Loucy (cell line): ENCODE results near the gene C2orf68.
"Not testable (repeated sequence)": the region's sequence is repeated elsewhere in the genome, so short reads cannot be mapped to it uniquely, and the experiment has no call there.

Experiments used
- H2AFZ ChIP-seq: fragments of 200-600 bp; sonication (generic); 2 replicates; pipeline ENCODE4 v1.6.0; 2016; ENCODE audit warnings: antibody characterized with exemption, mild to moderate bottlenecking, low read length, moderate library complexity
- H3F3A ChIP-seq: fragments of 200-600 bp; 2 replicates; pipeline ENCODE4 v1.6.0; 2016; ENCODE audit warnings: antibody characterized with exemption, low read depth, mild to moderate bottlenecking
- H3K27me3 ChIP-seq: fragments of 200-600 bp; sonication (generic); 2 replicates; pipeline ENCODE4 v1.6.1; 2014; ENCODE audit warnings: low read length, mild to moderate bottlenecking; ENCODE audit not compliant: insufficient read depth, poor library complexity, severe bottlenecking
- H3K36me3 ChIP-seq: fragments of 200-600 bp; sonication (generic); 2 replicates; pipeline ENCODE4 v1.6.1; 2016; ENCODE audit warnings: low read length; ENCODE audit not compliant: insufficient read depth
- H3K4me1 ChIP-seq: fragments of 200-600 bp; sonication (generic); 2 replicates; pipeline ENCODE4 v1.5.1; 2014; ENCODE audit warnings: low read length, mild to moderate bottlenecking; ENCODE audit not compliant: insufficient read depth, poor library complexity, severe bottlenecking
- H3K4me2 ChIP-seq: fragments of 200-600 bp; sonication (generic); 2 replicates; pipeline ENCODE4 v1.6.0; 2014; ENCODE audit warnings: antibody characterized with exemption, low read length, low read depth, mild to moderate bottlenecking; ENCODE audit not compliant: poor library complexity, severe bottlenecking
- H3K4me3 ChIP-seq: fragments of 200-600 bp; sonication (generic); 2 replicates; pipeline ENCODE4 v1.5.1; 2014; ENCODE audit warnings: low read length, mild to moderate bottlenecking, mixed read lengths; ENCODE audit not compliant: poor library complexity, severe bottlenecking
- H3K79me2 ChIP-seq: fragments of 200-600 bp; sonication (generic); 2 replicates; pipeline ENCODE4 v1.6.1; 2014; ENCODE audit warnings: low read length; ENCODE audit not compliant: insufficient read depth
- H3K9ac ChIP-seq: fragments of 200-600 bp; sonication (generic); 2 replicates; pipeline ENCODE4 v1.6.0; 2014; ENCODE audit warnings: mild to moderate bottlenecking, low read depth, low read length, moderate library complexity; ENCODE audit not compliant: poor library complexity, severe bottlenecking
- H3K9me2 ChIP-seq: fragments of 200-600 bp; sonication (generic); replicated peaks from 2 replicates; pipeline ENCODE4 v1.6.1; 2016; ENCODE audit warnings: low read depth, low read length, mixed read lengths
- H3K9me3 ChIP-seq: fragments of 200-600 bp; sonication (generic); 2 replicates; pipeline ENCODE4 v1.6.1; 2014; ENCODE audit warnings: mild to moderate bottlenecking, antibody characterized with exemption, low read length, low read depth; ENCODE audit not compliant: insufficient read depth
- H4K20me1 ChIP-seq: fragments of 200-600 bp; sonication (generic); 2 replicates; pipeline ENCODE4 v1.6.0; 2014; ENCODE audit warnings: antibody characterized with exemption, low read length, mild to moderate bottlenecking; ENCODE audit not compliant: insufficient read depth, poor library complexity, severe bottlenecking
- EZH2phosphoT487 ChIP-seq: fragments of 200-600 bp; IDR thresholded peaks from 2 replicates; pipeline ENCODE4 v1.6.1; 2018; ENCODE audit warnings: antibody characterized with exemption, mild to moderate bottlenecking, moderate library complexity, borderline replicate concordance
- TF ChIP-seq, protein P1 (sequence below): fragments of 200-600 bp; sonication (generic); conservative IDR thresholded peaks from 2 replicates; pipeline ENCODE4 v1.5.1; 2014; ENCODE audit warnings: mild to moderate bottlenecking, antibody characterized with exemption, low read length

C2orf68 gene

DNA sequence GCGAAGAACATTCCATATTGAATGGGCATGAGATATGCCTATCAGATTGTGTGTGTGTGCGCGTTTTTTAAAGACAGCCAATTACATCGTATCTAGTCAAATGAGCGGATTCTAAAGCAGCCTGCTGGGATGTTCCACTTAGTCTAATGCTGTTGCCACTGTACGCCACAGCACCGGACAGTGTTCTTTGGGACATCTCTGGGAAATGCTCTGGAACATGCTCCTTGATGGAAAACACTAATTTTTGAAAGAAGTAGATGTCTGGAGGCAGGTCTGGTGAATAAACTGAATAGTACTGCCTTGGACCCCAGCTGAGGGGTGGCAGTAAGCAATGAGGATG is 5.8 kb downstream of the C2orf68 start:
- H4K20me1 ChIP-seq: peaks cover 5% of the 10 kb centered on the region
- peaks cover 17% of the 10 kb centered on the region for H3K79me2 ChIP-seq
- TF ChIP-seq, protein P1, sequence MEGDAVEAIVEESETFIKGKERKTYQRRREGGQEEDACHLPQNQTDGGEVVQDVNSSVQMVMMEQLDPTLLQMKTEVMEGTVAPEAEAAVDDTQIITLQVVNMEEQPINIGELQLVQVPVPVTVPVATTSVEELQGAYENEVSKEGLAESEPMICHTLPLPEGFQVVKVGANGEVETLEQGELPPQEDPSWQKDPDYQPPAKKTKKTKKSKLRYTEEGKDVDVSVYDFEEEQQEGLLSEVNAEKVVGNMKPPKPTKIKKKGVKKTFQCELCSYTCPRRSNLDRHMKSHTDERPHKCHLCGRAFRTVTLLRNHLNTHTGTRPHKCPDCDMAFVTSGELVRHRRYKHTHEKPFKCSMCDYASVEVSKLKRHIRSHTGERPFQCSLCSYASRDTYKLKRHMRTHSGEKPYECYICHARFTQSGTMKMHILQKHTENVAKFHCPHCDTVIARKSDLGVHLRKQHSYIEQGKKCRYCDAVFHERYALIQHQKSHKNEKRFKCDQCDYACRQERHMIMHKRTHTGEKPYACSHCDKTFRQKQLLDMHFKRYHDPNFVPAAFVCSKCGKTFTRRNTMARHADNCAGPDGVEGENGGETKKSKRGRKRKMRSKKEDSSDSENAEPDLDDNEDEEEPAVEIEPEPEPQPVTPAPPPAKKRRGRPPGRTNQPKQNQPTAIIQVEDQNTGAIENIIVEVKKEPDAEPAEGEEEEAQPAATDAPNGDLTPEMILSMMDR: no peak
- no peak for TF ChIP-seq EZH2phosphoT487
- H3K27me3 ChIP-seq: no peaks in the 10 kb centered on the region
- H3K4me2 ChIP-seq: no peak overlapping the region
- no peaks in the 10 kb centered on the region for H3K9me2 ChIP-seq
- peaks cover 4% of the 10 kb centered on the region; the same call in 1 of the 2 replicates for H3F3A ChIP-seq
- H3K4me3 ChIP-seq: no peak overlapping the region
- peaks cover 15% of the 10 kb centered on the region; the same call in 1 of the 2 replicates for H3K36me3 ChIP-seq
- H3K9me3 ChIP-seq: no peaks in the 10 kb centered on the region
- no peak overlapping the region for H2AFZ ChIP-seq
- H3K9ac ChIP-seq: no peak overlapping the region
- peaks cover 15% of the 10 kb centered on the region for H3K4me1 ChIP-seq

DNA sequence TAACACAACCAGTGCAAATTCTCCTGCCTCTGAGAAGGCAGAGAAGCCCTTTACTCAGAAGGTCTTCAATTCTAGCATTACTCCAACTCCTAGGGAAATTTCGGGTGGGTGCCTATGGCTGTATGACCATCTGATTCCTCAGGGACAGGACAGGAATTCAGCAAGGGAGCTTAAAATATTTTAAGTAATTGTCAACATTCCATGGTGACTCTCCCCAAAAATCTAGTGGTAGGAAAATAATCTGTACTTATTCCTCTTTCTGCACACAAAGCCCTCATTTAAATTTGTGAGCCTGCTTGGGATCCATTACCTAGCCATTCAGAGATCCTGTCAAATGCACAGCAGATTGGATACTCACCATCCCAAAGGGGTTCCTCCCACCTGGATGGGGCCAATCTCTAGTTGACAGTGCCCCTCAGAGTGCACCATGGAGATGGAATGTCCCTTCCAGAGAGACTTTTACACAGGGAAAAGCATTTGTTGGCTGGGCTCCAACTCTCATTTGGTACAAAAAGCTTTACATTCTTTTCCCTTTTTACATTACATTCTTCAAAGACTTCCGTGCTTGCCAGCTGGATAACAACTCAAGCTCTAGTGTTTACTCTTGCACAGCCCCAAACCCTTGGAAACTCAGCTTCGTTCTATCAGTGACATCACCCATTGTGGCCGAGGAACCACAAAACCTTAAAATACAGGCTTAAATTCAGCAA is 6.3 kb downstream of the C2orf68 start:
- no peak overlapping the region for H3K4me2 ChIP-seq
- peaks cover 13% of the 10 kb centered on the region for H3K79me2 ChIP-seq
- H2AFZ ChIP-seq: no peak overlapping the region
- H3K9me3 ChIP-seq: no peaks in the 10 kb centered on the region
- peaks cover 15% of the 10 kb centered on the region; the same call in 1 of the 2 replicates for H3K36me3 ChIP-seq
- no peaks in the 10 kb centered on the region for H3K27me3 ChIP-seq
- H3F3A ChIP-seq: peaks cover 4% of the 10 kb centered on the region; the same call in 1 of the 2 replicates
- no peaks in the 10 kb centered on the region for H3K9me2 ChIP-seq
- TF ChIP-seq EZH2phosphoT487: no peak
- TF ChIP-seq, protein P1: no peak
- H4K20me1 ChIP-seq: peaks cover 3% of the 10 kb centered on the region
- H3K4me1 ChIP-seq: peaks cover 14% of the 10 kb centered on the region
- no peak overlapping the region for H3K4me3 ChIP-seq
- H3K9ac ChIP-seq: no peak overlapping the region

DNA sequence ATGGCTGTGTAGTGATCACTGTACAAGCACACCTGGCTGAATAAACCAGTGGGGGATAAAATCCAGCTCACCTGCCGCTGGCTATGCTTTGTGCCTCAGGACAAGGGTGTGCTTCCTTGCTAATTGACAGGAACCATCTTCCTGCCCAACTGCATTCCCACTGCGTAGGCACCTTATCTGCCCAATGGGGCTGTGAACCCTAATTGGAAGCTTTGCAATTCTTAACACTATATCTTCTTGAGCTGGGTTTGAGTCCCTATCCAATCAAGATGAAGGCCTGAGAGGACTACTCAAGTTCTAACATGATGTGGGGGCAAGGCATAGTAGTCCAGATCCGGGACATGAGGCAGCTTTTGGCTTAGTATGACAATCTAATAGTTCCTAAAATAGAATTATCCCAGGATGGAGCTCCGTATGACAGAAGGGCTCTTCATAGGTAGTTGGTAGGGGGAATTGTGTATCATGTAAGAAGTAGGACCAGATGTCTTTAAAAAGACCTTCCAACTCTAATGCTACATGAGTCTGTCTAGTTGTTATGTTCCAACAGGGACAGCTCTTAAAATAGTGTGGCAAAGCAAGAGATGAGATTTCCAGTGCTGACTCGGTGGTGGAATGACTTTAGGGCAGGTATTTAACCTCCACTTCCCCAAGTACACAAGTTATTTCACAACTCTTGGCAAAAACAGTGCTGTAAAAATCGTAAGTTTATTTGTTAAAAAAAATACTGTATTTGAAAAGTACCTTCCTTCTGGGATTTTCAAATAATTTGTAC is 7.1 kb downstream of the C2orf68 start:
- H3K4me3 ChIP-seq: no peak overlapping the region
- H3K9ac ChIP-seq: no peak overlapping the region
- no peaks in the 10 kb centered on the region for H3K27me3 ChIP-seq
- peaks cover 3% of the 10 kb centered on the region for H4K20me1 ChIP-seq
- H3K4me1 ChIP-seq: peaks cover 8% of the 10 kb centered on the region
- no peak overlapping the region for H2AFZ ChIP-seq
- TF ChIP-seq EZH2phosphoT487: no peak
- TF ChIP-seq, protein P1: no peak
- no peak overlapping the region for H3K4me2 ChIP-seq
- peaks cover 15% of the 10 kb centered on the region; the same call in 1 of the 2 replicates for H3K36me3 ChIP-seq
- H3K79me2 ChIP-seq: peaks cover 7% of the 10 kb centered on the region; the same call in 1 of the 2 replicates
- peaks cover 4% of the 10 kb centered on the region; the same call in 1 of the 2 replicates for H3F3A ChIP-seq
- H3K9me2 ChIP-seq: no peaks in the 10 kb centered on the region
- H3K9me3 ChIP-seq: no peaks in the 10 kb centered on the region

DNA sequence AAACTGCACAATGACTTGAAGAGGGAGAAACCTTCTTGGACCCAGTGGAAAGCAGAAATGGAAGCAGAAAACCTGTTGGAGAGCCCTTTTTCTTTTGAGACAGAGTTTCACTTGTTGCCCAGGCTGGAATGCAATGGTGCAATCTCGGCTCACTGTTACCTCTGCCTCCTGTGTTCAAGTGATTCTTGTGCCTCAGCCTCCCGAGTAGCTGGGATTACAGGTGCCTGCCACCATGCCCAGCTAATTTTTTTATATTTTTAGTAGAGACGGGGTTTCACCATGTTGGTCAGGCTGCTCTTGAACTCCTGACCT is 7.8 kb downstream of the C2orf68 start:
- not testable (repeated sequence) for H3K9me2 ChIP-seq, H3K79me2 ChIP-seq, H3K4me2 ChIP-seq, H3K9me3 ChIP-seq, H3K27me3 ChIP-seq, H3K4me3 ChIP-seq, H4K20me1 ChIP-seq, H3F3A ChIP-seq, H2AFZ ChIP-seq, H3K4me1 ChIP-seq, H3K9ac ChIP-seq
- peaks cover 13% of the 10 kb centered on the region; the same call in 1 of the 2 replicates for H3K36me3 ChIP-seq
